ENCODE data around the gene SLU7.

SLU7 gene

GRCh38 chr5:160375701-160376100 is 43.2 kb downstream of the SLU7 start:
- DNase-seq (ENCODE audit: low read depth in 1 of 2, low spot score in 1 of 2) = no peak
- TF ChIP-seq CTCF (IDR thresholded peaks at IDR 0.05; ENCODE audit: insufficient read depth, low read length) (no peak), SPI1 (IDR thresholded peaks at IDR 0.05; ENCODE audit: borderline replicate concordance, low read depth) (no peak), GABPA (IDR thresholded peaks at IDR 0.05; ENCODE audit: low read depth) (no peak), POLR2AphosphoS5 (IDR thresholded peaks at IDR 0.05; ENCODE audit: low read depth) (no peak), REST (IDR thresholded peaks at IDR 0.05; ENCODE audit: insufficient replicate concordance, low read depth) (no peak)
- Histone ChIP-seq H3K27me3 (ENCODE audit: insufficient read depth, poor library complexity, severe bottlenecking) (peaks cover 31% of the 10 kb centered on the region), H3K4me3 (replicated peaks; ENCODE audit: insufficient read depth, low read length) (no peak overlapping the region), H3K27ac (replicated peaks) (no peak overlapping the region)

- DNase-seq (ENCODE audit: low read depth in 1 of 2, low spot score in 1 of 2) = no peak
- Histone ChIP-seq H3K27ac (replicated peaks) (no peak overlapping the region), H3K27me3 (ENCODE audit: insufficient read depth, poor library complexity, severe bottlenecking) (peaks cover 36% of the 10 kb centered on the region), H3K4me3 (replicated peaks; ENCODE audit: insufficient read depth, low read length) (no peak overlapping the region)
- TF ChIP-seq CTCF (IDR thresholded peaks at IDR 0.05; ENCODE audit: insufficient read depth, low read length) (no peak), POLR2AphosphoS5 (IDR thresholded peaks at IDR 0.05; ENCODE audit: low read depth) (no peak), REST (IDR thresholded peaks at IDR 0.05; ENCODE audit: insufficient replicate concordance, low read depth) (no peak), SPI1 (IDR thresholded peaks at IDR 0.05; ENCODE audit: borderline replicate concordance, low read depth) (no peak), GABPA (IDR thresholded peaks at IDR 0.05; ENCODE audit: low read depth) (no peak)
Measured at GRCh38 chr5:160375166-160375565, 43.7 kb downstream of the SLU7 start.

- Histone ChIP-seq H3K27ac (replicated peaks) (no peak overlapping the region), H3K4me3 (replicated peaks; ENCODE audit: insufficient read depth, low read length) (no peak overlapping the region), H3K27me3 (ENCODE audit: insufficient read depth, poor library complexity, severe bottlenecking) (peaks cover 42% of the 10 kb centered on the region)
- no peak for DNase-seq (ENCODE audit: low read depth in 1 of 2, low spot score in 1 of 2)
- TF ChIP-seq GABPA (IDR thresholded peaks at IDR 0.05; ENCODE audit: low read depth) (no peak), REST (IDR thresholded peaks at IDR 0.05; ENCODE audit: insufficient replicate concordance, low read depth) (no peak), SPI1 (IDR thresholded peaks at IDR 0.05; ENCODE audit: borderline replicate concordance, low read depth) (no peak), POLR2AphosphoS5 (IDR thresholded peaks at IDR 0.05; ENCODE audit: low read depth) (no peak), CTCF (IDR thresholded peaks at IDR 0.05; ENCODE audit: insufficient read depth, low read length) (no peak)
Measured at GRCh38 chr5:160371294-160371693, 47.6 kb downstream of the SLU7 start.
